Measurements from ENCODE around the gene WDR54.

DNA sequence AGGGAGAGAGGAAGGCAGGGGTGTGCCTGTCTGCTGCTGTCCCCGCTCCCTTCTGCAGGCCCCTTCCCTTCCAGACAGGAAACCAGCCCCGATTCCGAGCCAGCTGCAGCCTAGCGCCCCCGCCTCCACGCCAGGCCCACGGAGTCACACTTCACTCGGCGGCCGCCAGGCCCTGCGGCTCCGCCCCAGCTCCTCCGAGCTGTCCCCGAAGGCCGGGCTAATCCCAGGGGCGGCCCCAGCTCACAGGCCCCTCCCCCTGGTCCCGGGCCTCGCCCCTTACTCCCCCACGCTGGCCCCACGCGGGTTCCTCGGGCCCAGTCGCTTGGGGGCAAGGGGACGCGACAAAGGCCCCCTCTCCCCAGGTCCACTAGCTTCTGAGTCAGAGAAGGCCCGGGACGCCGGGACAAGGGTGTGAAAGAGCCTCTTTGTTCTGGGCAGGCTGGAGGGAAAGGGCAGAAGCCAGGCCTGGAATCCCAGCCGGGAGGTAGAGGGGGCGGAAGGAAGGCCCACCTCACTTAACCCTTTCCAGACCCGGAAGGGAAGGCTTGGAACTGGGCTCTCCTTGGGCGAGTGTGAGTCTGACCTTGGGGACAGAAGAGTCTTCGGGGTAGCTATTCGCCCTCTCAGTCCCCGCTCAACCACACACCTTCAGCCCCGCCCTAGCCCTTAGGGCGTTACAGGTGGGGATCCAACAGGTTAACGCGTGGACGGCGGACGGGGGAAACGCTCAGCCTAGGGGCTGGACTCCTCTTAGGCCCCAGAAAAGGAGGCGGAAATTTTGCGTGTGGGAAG, 19.0 kb downstream of the WDR54 start:
- TF ChIP-seq, protein P1, sequence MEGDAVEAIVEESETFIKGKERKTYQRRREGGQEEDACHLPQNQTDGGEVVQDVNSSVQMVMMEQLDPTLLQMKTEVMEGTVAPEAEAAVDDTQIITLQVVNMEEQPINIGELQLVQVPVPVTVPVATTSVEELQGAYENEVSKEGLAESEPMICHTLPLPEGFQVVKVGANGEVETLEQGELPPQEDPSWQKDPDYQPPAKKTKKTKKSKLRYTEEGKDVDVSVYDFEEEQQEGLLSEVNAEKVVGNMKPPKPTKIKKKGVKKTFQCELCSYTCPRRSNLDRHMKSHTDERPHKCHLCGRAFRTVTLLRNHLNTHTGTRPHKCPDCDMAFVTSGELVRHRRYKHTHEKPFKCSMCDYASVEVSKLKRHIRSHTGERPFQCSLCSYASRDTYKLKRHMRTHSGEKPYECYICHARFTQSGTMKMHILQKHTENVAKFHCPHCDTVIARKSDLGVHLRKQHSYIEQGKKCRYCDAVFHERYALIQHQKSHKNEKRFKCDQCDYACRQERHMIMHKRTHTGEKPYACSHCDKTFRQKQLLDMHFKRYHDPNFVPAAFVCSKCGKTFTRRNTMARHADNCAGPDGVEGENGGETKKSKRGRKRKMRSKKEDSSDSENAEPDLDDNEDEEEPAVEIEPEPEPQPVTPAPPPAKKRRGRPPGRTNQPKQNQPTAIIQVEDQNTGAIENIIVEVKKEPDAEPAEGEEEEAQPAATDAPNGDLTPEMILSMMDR (IDR thresholded peaks at IDR 0.05): peak in 3 of 4 experiments; percentile 16 to 58 (median 43)
- peak; percentile 46 to 50 for TF ChIP-seq POLR2A (IDR thresholded peaks at IDR 0.05)

Data from uterus (tissue), 2 donors.